Esophagus muscularis mucosa (tissue), 4 donors: Measurements from ENCODE around the gene HDLBP. TPM values are rescaled to one million over a fixed set of nuclear protein-coding genes. Genes with fewer than 3 reads are reported as not detected.

ENCODE experiments used
- DNase-seq: peaks from one replicate; pipeline ENCODE4 v3.0.0-alpha.2; 2017; ENCODE audit errors: extremely low spot score
- H3K27ac ChIP-seq, 4 donors: fragments of 200-600 bp; sonication (generic); replicated peaks in 1 of 4; 1 replicate in 3 of 4; 2 replicates in 1 of 4; pipeline ENCODE4 v1.5.1; 2016 to 2019; ENCODE audit warnings: mild to moderate bottlenecking in 1 of 4
- H3K27me3 ChIP-seq, 4 donors: fragments of 200-600 bp; sonication (generic); one replicate each; pipeline versions ENCODE4 v1.5.1 to v1.6.0; 2016 to 2019
- H3K36me3 ChIP-seq, 4 donors: fragments of 200-600 bp; sonication (generic); one replicate each; pipeline ENCODE4 v1.5.1; 2016 to 2019
- H3K4me1 ChIP-seq, 4 donors: fragments of 200-600 bp; sonication (generic); one replicate each; pipeline ENCODE4 v1.5.1; 2016 to 2019
- H3K4me3 ChIP-seq, 4 donors: fragments of 200-600 bp; sonication (generic); 1 replicate in 2 of 4; 2 replicates in 2 of 4; pipeline ENCODE4 v1.5.1; 2016 to 2019; ENCODE audit warnings: mild to moderate bottlenecking in 4 of 4, moderate library complexity in 1 of 4
- H3K9me3 ChIP-seq, 4 donors: fragments of 200-600 bp; sonication (generic); 1 replicate in 3 of 4; 2 replicates in 1 of 4; pipeline ENCODE4 v1.5.1; 2016 to 2019
- EP300 ChIP-seq: sonication (generic); formaldehyde crosslinking; IDR thresholded peaks from one replicate; pipeline ENCODE4 v1.6.1; 2017; ENCODE audit warnings: antibody characterized with exemption
- POLR2A ChIP-seq: fragments of 450-650 bp; IDR thresholded peaks from one replicate; pipeline ENCODE4 v1.6.1; 2017; ENCODE audit warnings: antibody characterized with exemption, moderate library complexity, mild to moderate bottlenecking, low read depth
- POLR2AphosphoS5 ChIP-seq, 2 donors: sonication (generic); formaldehyde crosslinking; IDR thresholded peaks; one replicate each; pipeline ENCODE4 v1.6.1; 2017; ENCODE audit warnings: antibody characterized with exemption in 2 of 2
- WGBS: methylation state at CpG from one replicate; pipeline ENCODE4 v1.1.5; 2018; 5-methylcytosine and 5-hydroxymethylcytosine counted together
- intact Hi-C: fragments of 100-400 bp; cut with DNase I; formaldehyde crosslinking; loops from one replicate; pipeline ENCODE4 v1.15.1; 2023
- total RNA-seq, 4 donors: library from RNA; depleted of rRNA; stranded (reverse); fragments of >200 nt; gene quantifications; one replicate each; pipeline versions ENCODE4 v1.1.0 to v1.2.1, GENCODE V29; 2016
- TF ChIP-seq, protein P1 (sequence below), 3 experiments: fragments of 200-600 bp in 2 of 3; fragments of 450-650 bp in 1 of 3; sonication (generic) in 2 of 3; IDR thresholded peaks; one replicate each; pipeline ENCODE4 v1.5.1; 2017 to 2019; ENCODE audit warnings: antibody characterized with exemption in 3 of 3, mild to moderate bottlenecking in 2 of 3, moderate library complexity in 1 of 3

Gene HDLBP
- total RNA-seq, 4 donors from 2014 or later, result 263 to 479 (median 304) TPM

DNA sequence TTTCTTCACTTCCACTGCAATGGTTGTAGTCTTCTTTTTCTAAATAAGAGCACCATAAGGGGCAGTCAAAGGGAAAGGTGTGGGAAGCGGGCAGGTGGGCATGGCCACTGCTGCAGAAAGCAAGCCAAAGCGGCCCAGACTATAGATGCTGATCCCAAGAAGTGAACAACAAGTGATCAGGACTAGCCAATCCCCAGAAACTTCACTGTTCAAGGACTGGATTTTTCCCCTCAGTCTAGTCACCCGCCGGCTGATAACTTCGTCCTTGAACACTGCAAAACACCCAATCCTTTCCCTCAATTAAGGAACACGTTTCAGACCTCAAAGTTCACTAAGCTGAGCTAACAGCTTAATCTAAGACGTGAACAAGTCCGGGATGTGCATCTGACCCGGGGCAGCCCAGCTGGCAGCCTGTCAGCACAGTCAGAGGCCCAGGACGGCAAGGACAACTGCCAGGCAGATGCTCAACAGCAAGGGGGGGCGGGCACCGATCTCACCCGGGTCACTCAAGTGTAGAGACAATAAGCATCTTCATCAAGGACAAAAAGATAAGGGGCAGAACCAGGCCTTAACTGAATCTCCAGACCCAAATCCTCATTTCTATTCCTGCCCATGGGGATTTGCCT lies 59.8 kb downstream of the HDLBP start:
- H3K36me3 ChIP-seq, result peaks cover 76 to 100% (median 92%) of the 10 kb centered on the region in 4 donors
- H3K27ac ChIP-seq, result no peak overlapping the region
- H3K27me3 ChIP-seq, result no peaks in the 10 kb centered on the region
- 82% methylated on average over 10 of the region's 13 CpGs for WGBS
- no peaks in the 10 kb centered on the region for H3K9me3 ChIP-seq
- no peak overlapping the region for H3K4me3 ChIP-seq
- intact Hi-C loops, result no loop called here
- DNase-seq, result no peak
- TF ChIP-seq POLR2A (no peak), POLR2AphosphoS5 (IDR thresholded peaks at IDR 0.05) (no peak), EP300 (no peak)
- TF ChIP-seq, protein P1, sequence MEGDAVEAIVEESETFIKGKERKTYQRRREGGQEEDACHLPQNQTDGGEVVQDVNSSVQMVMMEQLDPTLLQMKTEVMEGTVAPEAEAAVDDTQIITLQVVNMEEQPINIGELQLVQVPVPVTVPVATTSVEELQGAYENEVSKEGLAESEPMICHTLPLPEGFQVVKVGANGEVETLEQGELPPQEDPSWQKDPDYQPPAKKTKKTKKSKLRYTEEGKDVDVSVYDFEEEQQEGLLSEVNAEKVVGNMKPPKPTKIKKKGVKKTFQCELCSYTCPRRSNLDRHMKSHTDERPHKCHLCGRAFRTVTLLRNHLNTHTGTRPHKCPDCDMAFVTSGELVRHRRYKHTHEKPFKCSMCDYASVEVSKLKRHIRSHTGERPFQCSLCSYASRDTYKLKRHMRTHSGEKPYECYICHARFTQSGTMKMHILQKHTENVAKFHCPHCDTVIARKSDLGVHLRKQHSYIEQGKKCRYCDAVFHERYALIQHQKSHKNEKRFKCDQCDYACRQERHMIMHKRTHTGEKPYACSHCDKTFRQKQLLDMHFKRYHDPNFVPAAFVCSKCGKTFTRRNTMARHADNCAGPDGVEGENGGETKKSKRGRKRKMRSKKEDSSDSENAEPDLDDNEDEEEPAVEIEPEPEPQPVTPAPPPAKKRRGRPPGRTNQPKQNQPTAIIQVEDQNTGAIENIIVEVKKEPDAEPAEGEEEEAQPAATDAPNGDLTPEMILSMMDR (IDR thresholded peaks at IDR 0.05), result no peak
- peaks cover 0 to 16% (median 7%) of the 10 kb centered on the region in 4 donors for H3K4me1 ChIP-seq

DNA sequence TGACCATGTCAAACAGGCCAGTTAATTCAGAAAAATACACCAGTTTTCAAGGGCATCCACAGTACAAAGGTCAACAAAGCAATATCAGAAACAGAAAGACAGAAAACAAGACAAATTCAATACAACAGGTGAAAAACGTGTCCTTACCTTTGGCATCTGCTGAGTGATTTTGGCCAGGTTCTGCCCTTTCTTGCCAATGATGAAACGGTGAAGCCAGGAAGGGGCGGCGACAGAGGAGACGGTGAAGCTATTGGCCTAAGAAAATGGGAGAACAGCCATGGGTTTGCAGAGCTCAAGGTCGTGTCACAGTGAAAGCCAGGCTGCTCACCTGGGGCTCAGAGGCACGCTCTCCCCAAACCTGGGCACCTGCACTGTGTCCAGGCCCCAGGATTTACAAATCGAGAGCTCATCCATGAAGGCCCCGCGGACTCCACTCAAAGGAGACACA lies 60.5 kb downstream of the HDLBP start:
- Histone ChIP-seq H3K4me3 (no peak overlapping the region), H3K9me3 (no peaks in the 10 kb centered on the region), H3K4me1 (peaks cover 0 to 16% (median 7%) of the 10 kb centered on the region in 4 donors), H3K36me3 (peaks cover 77 to 100% (median 92%) of the 10 kb centered on the region in 4 donors), H3K27me3 (no peaks in the 10 kb centered on the region), H3K27ac (no peak overlapping the region)
- no peak for DNase-seq
- no peak for TF ChIP-seq POLR2AphosphoS5 (IDR thresholded peaks at IDR 0.05)
- TF ChIP-seq POLR2A, result no peak
- TF ChIP-seq, protein P1 (IDR thresholded peaks at IDR 0.05), result no peak
- no peak for TF ChIP-seq EP300
- intact Hi-C loops, result no loop called here
- WGBS, result 92% methylated on average over 10 of the region's 10 CpGs

DNA sequence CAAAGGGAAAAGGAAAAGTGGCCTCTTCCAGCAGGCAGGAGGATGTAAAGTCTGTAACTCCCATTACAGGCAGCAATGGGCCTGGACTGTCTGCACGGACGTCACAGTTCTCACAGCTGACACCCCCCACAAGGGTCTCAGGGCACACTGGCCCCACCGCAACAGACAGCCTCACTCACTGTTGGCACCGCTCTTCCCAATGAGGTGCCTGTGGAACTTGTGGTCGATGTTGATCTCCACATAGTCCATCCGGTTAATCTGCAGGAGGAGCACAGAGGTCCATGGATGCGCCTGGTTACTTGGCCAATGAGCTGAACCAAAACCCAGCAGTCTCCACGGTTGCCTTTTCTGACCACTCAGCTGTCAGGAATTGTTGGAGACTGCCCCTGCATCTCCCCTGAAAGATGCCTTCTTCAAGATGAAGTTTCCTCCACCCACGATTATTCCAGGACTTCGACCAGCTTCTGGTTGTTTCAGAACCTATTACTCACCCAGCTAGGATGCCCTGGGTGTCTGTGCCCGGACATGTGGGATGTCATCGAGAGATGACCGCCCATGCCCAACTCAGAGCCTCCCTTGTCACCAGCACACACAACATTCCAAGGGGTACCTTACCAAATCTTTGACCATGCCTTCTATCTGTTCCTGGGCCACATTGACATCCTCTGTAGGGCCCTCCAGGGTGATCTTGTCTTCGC lies 62.5 kb downstream of the HDLBP start:
- no peak for TF ChIP-seq POLR2A
- no peak for TF ChIP-seq POLR2AphosphoS5 (IDR thresholded peaks at IDR 0.05)
- TF ChIP-seq, protein P1 (IDR thresholded peaks at IDR 0.05), result no peak
- TF ChIP-seq EP300, result no peak
- intact Hi-C loops, result no loop called here
- DNase-seq, result no peak
- Histone ChIP-seq H3K27ac (no peak overlapping the region), H3K4me1 (peaks cover 0 to 7% (median 2%) of the 10 kb centered on the region in 4 donors), H3K27me3 (no peaks in the 10 kb centered on the region), H3K36me3 (peaks cover 94 to 100% (median 98%) of the 10 kb centered on the region in 4 donors), H3K9me3 (no peaks in the 10 kb centered on the region), H3K4me3 (no peak overlapping the region)
- 94% methylated on average over 12 of the region's 14 CpGs for WGBS

DNA sequence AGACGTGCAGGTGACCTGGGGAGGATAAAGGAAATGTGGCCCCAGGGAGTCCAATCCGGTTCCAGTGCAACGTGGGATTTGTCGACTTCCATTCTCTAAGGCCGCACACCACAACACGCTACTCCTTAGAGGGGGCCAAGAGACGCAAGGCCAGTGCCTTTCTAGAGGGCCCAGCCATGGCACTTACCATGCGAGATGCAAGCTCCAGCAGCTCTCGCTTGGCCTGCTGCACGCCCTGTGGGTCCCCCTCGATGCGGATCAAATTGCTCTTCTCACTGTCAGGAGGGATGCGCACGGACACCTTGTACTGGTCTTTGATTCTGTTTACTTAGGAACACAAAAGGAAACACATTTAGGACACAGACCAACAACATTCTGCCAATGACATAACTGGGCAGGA lies 65.8 kb downstream of the HDLBP start:
- peaks cover 100% of the 10 kb centered on the region in 4 donors for H3K36me3 ChIP-seq
- intact Hi-C loops, result no loop called here
- DNase-seq, result no peak
- no peaks in the 10 kb centered on the region for H3K9me3 ChIP-seq
- 93% methylated on average over 14 of the region's 14 CpGs for WGBS
- H3K27me3 ChIP-seq, result no peaks in the 10 kb centered on the region
- no peak for TF ChIP-seq EP300
- TF ChIP-seq POLR2A, result no peak
- no peak for TF ChIP-seq POLR2AphosphoS5 (IDR thresholded peaks at IDR 0.05)
- TF ChIP-seq, protein P1 (IDR thresholded peaks at IDR 0.05), result no peak
- no peak overlapping the region for H3K4me3 ChIP-seq
- no peaks in the 10 kb centered on the region for H3K4me1 ChIP-seq
- H3K27ac ChIP-seq, result no peak overlapping the region
